IPS-18c (cell line): ENCODE measurements around the gene LGALSL.

Experiments
- H3K4me3 ChIP-seq: 2 replicates; pipeline ENCODE4 v1.7.0; 2013; ENCODE audit warnings: low read depth, mild to moderate bottlenecking, low read length, moderate library complexity; ENCODE audit not compliant: insufficient read depth
- H3K9me3 ChIP-seq: one replicate; pipeline ENCODE4 v1.6.1; 2013; ENCODE audit warnings: mild to moderate bottlenecking, low read length, moderate library complexity; ENCODE audit not compliant: control insufficient read depth, insufficient read depth

Gene LGALSL

DNA sequence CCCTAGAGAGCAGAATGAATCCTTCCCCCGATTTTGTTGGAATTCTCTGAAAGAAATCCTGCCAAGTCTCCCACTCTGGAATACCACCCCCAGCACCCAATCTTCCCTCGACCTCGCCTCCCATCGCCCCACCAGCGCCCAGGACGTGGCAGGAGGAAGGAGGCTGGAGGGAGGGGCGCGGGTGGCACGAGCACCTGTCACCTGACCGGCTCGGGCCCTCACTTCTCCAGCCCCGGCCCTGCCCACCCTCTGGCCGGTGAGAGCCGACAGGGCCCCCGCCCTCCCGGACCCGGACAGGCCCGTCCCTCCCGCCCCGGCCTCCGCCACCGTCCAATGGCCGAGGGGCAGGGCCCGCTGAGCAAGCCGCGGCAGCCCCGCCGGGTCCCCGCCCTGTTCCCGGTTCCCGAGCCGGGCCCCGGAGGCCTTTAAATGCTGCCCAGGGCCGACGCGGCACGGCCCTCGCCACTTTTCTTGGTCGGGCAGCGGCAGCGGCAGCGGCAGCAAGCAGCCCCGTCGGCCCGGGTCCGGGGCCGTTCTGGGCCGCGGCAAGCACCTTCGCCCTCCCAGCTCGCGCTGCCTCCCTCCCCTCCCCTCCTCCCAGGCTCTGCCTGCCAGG lies at the start of gene LGALSL:
TSS of gene LGALSL (plus strand) at position 393 of the 616 bp plus-strand sequence. CDS start 384 bp downstream, outside the sequence.
- H3K9me3 ChIP-seq: no peaks in the 10 kb centered on the region
- peak within 1 kb of the TSS; percentile 76 for H3K4me3 ChIP-seq

DNA sequence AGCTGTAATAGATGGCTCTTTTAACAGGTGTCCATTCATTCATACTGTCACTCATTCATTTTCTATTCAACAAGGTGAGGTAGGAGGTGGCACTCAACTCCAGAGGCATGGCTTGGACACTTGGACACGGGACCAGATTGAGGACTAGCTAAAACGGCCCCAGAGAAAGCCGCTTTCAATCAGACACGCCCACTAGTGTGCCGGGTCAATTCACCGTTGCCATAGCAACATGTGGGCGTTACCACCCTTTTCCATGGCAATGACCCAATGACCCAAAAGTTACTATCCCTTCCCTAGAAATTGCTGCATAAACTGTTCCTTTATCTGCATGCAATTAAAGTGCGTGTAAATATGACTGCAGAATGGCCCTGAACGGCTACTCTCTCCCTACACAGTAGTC lies 49.2 kb upstream of the LGALSL start:
- no peaks in the 10 kb centered on the region for H3K9me3 ChIP-seq
- H3K4me3 ChIP-seq: peak overlapping the region; percentile 32

GRCh38 chr2:64405581-64406406 lies 48.2 kb upstream of the LGALSL start:
- no peak overlapping the region for H3K4me3 ChIP-seq
- no peaks in the 10 kb centered on the region for H3K9me3 ChIP-seq

- Histone ChIP-seq H3K9me3 (no peaks in the 10 kb centered on the region), H3K4me3 (no peak overlapping the region)
These were observed 47.6 kb upstream of the LGALSL start for GRCh38 chr2:64406407-64406774.

GRCh38 chr2:64408031-64408430 lies 45.9 kb upstream of the LGALSL start:
- Histone ChIP-seq H3K9me3 (no peaks in the 10 kb centered on the region), H3K4me3 (no peak overlapping the region)

GRCh38 chr2:64410671-64411070 lies 43.3 kb upstream of the LGALSL start:
- Histone ChIP-seq H3K4me3 (no peak overlapping the region), H3K9me3 (no peaks in the 10 kb centered on the region)

- Histone ChIP-seq H3K9me3 (no peaks in the 10 kb centered on the region), H3K4me3 (no peak overlapping the region)
These were observed 41.3 kb upstream of the LGALSL start for GRCh38 chr2:64412671-64413070.

DNA sequence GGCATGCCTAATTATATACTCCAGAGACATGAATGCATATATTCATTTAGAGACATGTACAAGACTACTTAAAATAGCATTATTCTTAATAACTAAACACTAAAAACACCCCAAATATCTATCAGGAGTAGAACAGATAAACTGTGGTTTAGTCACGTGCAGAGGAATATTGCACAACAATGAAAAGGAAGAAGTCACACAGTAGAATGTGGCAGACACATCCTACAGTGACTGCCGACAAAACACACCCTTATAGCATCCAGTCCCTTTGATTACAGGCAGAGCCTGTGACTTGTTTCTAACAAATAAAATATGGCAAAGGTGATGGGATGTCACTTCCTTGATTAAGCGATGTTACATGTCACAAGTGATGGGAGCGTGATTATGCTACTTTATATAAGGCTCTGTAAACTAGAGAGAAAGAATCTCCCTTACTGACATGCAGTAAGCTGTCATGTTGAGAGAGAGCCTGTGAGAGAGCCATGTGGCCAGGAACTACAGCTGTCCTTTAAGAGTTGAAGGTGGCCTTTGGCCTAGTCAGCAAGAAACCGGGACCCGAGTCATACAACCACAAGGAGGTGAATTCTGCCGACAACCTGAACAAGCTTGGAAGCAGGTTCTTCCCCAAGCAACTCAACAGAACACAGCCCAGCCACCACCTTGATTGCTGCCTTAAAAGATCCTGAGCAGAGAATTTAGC lies 39.1 kb upstream of the LGALSL start:
- Histone ChIP-seq H3K4me3 (no peak overlapping the region), H3K9me3 (no peaks in the 10 kb centered on the region)

GRCh38 chr2:64417624-64418023 lies 36.3 kb upstream of the LGALSL start:
- Histone ChIP-seq H3K4me3 (no peak overlapping the region), H3K9me3 (no peaks in the 10 kb centered on the region)

GRCh38 chr2:64419596-64420165 lies 34.3 kb upstream of the LGALSL start:
- Histone ChIP-seq H3K4me3 (no peak overlapping the region), H3K9me3 (no peaks in the 10 kb centered on the region)

DNA sequence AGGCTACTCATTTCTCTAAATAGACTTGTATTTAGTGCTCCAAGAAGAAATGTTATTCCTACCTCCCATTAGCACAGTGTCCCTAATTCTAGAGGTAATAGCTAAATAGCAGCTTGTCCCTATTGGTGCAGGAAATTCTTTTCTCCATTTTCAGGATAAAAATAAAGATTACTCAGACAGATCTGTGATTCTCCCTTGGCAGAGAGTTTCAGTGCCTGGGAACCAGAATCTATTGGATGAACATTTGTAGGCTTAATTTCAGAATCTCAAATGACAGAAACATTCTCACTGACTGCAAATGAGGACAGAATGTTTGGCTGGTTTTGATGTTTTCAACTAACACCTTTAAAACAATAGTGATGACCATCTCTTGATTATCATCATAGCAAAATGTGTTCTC lies 33.3 kb upstream of the LGALSL start:
- Histone ChIP-seq H3K9me3 (no peaks in the 10 kb centered on the region), H3K4me3 (no peak overlapping the region)

DNA sequence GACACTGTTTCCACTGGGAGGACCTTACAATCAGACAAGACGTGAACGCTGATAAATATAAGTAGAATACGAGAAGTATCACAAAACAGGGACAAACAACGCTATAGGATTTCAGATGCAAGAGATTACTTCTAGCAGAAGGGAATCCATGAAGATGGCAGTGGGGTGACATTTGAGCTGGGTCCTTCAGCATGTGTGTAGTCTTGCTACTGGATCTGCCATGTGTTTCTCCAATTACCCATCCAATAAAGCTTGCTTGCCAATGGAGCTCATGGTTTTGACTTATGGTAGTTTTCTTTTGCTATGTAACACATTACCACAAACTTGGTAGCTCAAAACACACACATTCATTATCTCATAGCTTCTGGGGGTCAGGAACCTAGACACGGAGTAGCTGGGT lies 32.8 kb upstream of the LGALSL start:
- H3K4me3 ChIP-seq: no peak overlapping the region
- H3K9me3 ChIP-seq: no peaks in the 10 kb centered on the region

DNA sequence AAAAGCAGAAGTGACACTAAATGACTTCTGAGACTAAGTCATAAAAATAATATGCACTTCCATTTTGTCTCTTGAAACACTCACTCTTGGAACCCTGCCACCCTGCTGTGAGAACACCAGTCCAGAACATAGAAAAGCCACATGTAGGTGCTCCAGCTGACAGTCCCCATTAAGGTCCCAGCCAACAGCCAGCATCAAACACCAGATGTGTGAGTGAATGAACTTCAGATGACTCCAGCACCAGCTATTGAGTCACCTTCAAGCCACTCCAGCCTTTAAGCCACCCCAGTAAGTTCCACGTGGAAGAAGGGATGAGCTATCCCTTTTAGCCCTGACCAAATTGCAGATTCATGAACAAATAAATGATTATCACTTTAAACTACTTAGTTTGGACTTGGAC lies 31.5 kb upstream of the LGALSL start:
- Histone ChIP-seq H3K9me3 (no peaks in the 10 kb centered on the region), H3K4me3 (no peak overlapping the region)

GRCh38 chr2:64423303-64423702 lies 30.7 kb upstream of the LGALSL start:
- no peaks in the 10 kb centered on the region for H3K9me3 ChIP-seq

GRCh38 chr2:64424416-64424987 lies 29.5 kb upstream of the LGALSL start:
- no peaks in the 10 kb centered on the region for H3K9me3 ChIP-seq
- no peak overlapping the region for H3K4me3 ChIP-seq

More at GRCh38 chr2:64423303-64423702, 30.7 kb upstream of the LGALSL start:
- H3K4me3 ChIP-seq: no peak overlapping the region

GRCh38 chr2:64426183-64426952 lies 27.6 kb upstream of the LGALSL start:
- Histone ChIP-seq H3K4me3 (no peak overlapping the region), H3K9me3 (no peaks in the 10 kb centered on the region)
